ENCODE data around the gene HEXD.

- TF ChIP-seq ZFP30 (CRISPR knock-in tag; IDR thresholded peaks at IDR 0.05): no peak
- no peak for TF ChIP-seq CSDC2 (CRISPR knock-in tag; IDR thresholded peaks at IDR 0.05)
- no peak for TF ChIP-seq PATZ1 (CRISPR knock-in tag; IDR thresholded peaks at IDR 0.05; ENCODE audit: borderline replicate concordance)
- TF ChIP-seq RARB (CRISPR knock-in tag; IDR thresholded peaks at IDR 0.05): no peak
- no peak for TF ChIP-seq ISL1 (CRISPR knock-in tag; IDR thresholded peaks at IDR 0.05)
- TF ChIP-seq SNAI2 (CRISPR knock-in tag; IDR thresholded peaks at IDR 0.05): no peak
- TF ChIP-seq ZNF565 (CRISPR knock-in tag; conservative IDR thresholded peaks at IDR 0.05; ENCODE audit: low read depth): no peak
- no peak for TF ChIP-seq ZNF70 (CRISPR knock-in tag; IDR thresholded peaks at IDR 0.05)
Observed at GRCh38 chr17:82477934-82478333, 59.8 kb downstream of the HEXD start.
